ENCODE measurements around the gene ZC3H18.

ZC3H18 gene

GRCh38 chr16:88569985-88570690 lies at the start of gene ZC3H18:
ZC3H18 (plus strand) TSS chr16:88570403; CDS start chr16:88577124, 6,721 bp downstream.
- peak; percentile 97 for DNase-seq

GRCh38 chr16:88521674-88522073 lies 48.5 kb upstream of the ZC3H18 start:
- no peak for DNase-seq

GRCh38 chr16:88522276-88522949 lies 47.8 kb upstream of the ZC3H18 start:
- no peak for DNase-seq

- no peak for DNase-seq
Measured at GRCh38 chr16:88523309-88524161, 46.7 kb upstream of the ZC3H18 start.

DNA sequence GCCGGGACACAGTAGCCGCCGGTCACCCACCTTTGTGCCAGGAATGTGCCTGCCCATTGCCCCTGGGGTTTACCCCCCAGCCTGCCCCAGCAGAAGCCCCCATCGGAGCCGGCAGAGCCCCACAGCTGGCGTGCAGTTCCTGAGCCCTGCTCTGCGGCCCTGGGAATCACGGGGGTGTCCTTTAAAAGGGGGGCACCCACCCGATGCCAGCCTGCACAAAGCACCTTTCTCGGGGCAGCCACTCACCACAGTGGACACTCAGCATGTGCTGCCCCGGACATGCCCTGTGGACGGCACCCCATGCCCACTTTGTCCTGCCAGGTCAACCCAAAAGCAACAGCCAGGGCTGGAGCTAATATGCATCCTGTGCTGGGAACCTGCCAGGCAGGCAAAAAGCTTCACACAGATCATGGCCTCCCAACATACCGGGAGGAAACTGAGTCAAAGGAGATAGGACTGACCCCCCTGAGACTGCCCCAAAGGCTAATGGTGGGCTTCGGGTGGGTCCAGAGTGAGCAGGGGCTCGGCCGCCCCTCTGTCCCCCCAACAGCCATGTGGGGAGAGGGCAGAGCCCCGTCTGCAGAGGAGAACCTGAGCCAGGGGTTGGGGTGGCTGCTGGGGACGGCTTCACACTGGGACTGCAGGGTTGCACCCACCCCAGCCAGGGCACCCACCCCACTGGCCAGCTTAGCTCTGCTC lies 45.8 kb upstream of the ZC3H18 start:
- DNase-seq, result no peak

GRCh38 chr16:88524973-88525662 lies 45.1 kb upstream of the ZC3H18 start:
- DNase-seq, result no peak

- no peak for DNase-seq
Measured at GRCh38 chr16:88525663-88525990, 44.6 kb upstream of the ZC3H18 start.

DNA sequence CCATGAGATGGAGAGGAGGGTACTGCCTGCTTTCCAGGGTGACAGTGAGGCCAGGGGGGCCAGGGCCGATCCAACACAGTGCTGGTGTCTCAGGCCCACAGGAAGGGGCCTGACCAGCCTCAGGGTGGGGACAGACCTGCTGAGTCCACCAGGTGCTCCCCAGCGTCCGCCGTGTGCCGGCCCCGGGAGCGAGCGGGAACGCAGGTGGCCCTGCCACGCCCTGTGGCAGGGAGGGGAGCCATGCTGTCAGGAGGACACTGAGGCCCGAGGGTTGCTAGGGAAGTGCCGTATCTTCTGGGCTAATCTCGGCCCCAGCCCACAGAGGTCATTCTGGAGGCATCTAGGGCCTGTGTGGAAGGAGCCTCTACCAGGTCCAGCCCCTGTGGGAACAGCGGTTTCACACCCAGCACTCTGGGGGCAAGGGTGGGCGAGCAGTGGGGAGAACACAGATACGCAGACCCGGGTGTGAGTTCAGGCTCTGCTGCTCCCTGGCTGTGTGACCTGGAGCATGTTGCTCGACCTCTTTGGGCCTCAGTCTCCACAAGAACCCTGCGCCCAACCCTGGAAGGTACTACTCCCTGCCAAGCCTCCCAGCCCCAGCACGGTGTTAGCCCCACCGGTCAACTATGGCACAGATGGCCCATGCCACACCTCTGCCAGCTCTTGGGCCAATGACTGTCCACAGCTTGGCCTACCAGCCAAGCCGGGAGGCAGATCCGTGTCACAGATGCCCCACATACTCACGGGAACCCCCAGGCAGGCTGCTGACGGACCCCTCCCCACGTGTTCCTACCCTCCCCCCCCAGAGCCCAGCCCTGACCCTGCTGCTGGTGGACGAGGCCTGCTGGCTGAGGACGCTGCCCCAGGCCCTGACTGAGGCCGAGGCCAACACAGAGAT lies 43.9 kb upstream of the ZC3H18 start:
- DNase-seq, result no peak

DNA sequence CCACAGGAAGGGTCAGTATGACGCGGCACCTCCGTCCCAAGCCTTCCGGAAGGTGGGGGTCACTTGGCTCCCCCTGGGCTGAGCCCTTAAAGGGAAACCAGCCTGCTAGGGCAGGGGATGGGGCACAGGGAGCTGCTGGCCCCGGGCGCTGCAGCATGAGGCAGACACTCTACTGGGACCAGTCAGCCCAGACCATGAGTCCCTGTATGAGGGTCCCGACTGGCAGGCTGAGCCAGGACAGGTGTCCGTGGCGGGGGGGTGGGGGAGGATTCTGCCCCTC lies 43.4 kb upstream of the ZC3H18 start:
- DNase-seq, result no peak

DNA sequence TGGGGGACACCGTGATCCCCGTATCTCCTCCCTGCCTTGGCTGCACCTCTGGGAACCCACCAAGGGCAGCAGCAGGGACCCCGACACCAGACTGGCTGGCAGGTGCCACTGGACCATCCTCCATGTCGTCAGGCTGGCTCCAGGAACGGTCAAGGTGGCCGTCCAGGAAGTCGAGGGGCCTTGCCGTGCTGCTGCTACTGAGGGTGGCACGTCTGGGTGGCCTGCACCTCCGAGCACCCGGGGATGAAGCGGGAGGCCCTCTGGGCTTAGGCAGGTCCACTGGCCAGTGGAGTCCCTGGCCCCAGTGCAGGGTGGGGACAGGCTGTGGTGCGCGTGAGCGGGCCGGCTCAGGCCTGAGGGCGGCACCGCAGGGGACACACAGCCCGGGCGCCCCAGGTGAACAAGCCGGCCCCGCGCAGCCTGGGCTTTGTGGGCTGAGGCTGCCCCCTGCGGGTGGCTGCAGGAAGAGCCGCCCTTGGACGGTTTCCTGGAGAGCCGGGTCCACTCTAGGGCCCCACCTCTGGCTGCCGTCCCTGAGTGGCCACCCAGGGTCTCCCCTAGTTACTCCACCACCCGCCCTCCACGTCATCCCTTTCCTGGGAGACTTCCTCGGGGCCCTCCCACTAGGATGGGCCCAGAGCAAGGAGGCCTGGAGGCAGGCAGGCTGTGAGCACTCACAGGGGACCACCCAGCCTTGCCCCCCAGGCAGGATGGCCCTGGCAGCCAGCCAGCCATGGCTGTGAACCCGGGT lies 42.8 kb upstream of the ZC3H18 start:
- DNase-seq, result peak; percentile 65

- DNase-seq, result no peak
Measured at GRCh38 chr16:88527937-88528743, 42.1 kb upstream of the ZC3H18 start.

DNA sequence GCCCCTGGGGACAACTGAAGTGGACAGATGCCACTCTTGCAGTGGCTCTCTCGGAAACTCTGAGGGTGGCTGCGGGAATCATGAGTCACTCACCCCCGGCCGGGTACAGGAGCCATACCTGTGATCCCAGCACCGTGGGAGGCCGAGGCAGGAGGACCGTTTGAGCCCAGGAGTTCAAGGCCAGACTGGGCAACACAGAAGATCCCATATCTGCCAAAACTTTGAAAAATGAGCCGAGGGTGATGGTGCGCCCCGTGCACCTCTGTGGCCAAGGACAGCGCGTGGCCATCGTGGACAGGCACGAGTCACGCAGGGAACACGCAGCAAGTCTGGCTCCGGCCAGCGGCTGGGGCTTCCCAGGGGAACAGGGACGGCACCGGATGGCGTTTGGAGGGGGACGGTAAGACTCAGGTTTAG lies 41.3 kb upstream of the ZC3H18 start:
- no peak for DNase-seq

GRCh38 chr16:88529596-88529995 lies 40.6 kb upstream of the ZC3H18 start:
- DNase-seq, result no peak

- no peak for DNase-seq
Measured at GRCh38 chr16:88530051-88530857, 39.9 kb upstream of the ZC3H18 start.

- DNase-seq, result no peak
Measured at GRCh38 chr16:88530858-88531203, 39.4 kb upstream of the ZC3H18 start.

DNA sequence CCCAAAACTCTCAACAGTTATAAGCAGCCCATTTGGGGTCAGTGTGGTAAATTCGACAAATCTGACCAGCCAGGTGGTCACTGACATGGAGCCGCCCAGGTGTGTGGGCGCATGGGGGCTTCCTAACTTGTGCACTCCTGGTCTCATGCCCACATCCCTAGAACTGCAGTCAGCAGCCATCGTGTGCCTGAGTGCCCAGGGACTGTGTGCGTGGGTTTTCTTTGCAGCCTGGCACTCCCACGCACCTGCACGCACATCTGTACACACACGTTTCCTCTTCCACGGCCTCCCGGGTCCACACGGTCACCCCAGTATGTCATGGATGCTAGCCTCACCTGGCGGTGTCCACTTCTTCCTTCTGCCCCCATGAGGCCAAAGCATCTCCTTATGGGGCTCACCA lies 38.9 kb upstream of the ZC3H18 start:
- DNase-seq, result no peak

- no peak for DNase-seq
Measured at GRCh38 chr16:88531931-88532433, 38.2 kb upstream of the ZC3H18 start.

DNA sequence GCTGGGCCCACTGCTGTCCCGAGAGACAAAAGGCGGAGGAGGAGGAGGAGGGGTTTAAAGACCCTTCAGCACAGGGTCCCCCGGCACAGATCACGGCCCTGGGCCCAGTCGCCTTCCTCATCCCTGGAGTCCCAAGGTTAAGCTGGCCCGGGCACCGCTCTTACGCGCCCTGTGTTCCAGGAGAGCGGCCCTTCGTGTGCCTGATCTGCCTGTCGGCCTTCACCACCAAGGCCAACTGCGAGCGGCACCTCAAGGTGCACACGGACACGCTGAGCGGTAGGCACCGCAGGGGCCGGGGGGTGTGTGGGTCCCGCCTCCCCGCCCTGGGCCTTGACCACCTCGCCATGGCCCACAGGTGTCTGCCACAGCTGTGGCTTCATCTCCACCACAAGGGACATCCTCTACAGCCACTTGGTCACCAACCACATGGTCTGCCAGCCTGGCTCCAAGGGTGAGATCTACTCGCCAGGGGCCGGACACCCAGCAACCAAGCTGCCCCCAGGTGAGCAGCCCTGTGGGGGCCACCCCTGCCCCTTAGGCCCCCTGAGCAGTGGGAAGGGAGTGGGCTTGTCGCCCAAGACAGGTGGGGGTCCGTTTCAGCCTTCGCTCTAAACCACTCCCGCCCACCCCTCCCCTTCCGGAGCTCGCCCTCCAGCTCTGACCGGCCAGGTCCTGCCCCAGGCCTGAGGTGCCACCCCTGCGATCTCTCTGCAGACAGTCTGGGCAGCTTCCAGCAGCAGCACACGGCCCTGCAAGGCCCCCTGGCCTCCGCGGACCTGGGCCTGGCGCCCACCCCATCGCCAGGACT lies 37.6 kb upstream of the ZC3H18 start:
- DNase-seq, result no peak

Data from stimulated activated CD4-positive, alpha-beta T cell treated with anti-CD3 and anti-CD28 coated beads, Interleukin-4, amount 100 ng/mL, for 24 hours (primary cell).